ENCODE measurements around the gene TGFBRAP1. TPM values are rescaled to one million over a fixed set of nuclear protein-coding genes. Genes with fewer than 3 reads are reported as not detected.

Gene TGFBRAP1
- total RNA-seq, 4 donors from 2014 or later = 13.1 to 21.8 (median 19.4) TPM

GRCh38 chr2:105335469-105335868 is 5.9 kb upstream of the TGFBRAP1 start:
- H3K9me3 ChIP-seq = no peaks in the 10 kb centered on the region
- H3K36me3 ChIP-seq = peaks cover 0 to 10% (median 0%) of the 10 kb centered on the region in 4 donors
- in situ Hi-C loops (cut with MboI; ENCODE audit: low pct_ligation_motif_present in 1 of 4, low pct_unique_long_range_greater_than_20kb in 1 of 4, low sequenced_read_pairs in 3 of 4) (no loop called here), intact Hi-C loops (cut with DNase I; ENCODE audit: low total_unique reads) (no loop called here)
- no peak overlapping the region for H3K27ac ChIP-seq
- peaks cover 12 to 31% (median 27%) of the 10 kb centered on the region in 4 donors for H3K4me1 ChIP-seq
- WGBS, 2 donors (ENCODE audit: low coverage in 1 of 2) = 90 to 100% methylated on average over 2 of the region's 2 CpGs
- TF ChIP-seq POLR2AphosphoS5 (IDR thresholded peaks at IDR 0.05) = no peak
- TF ChIP-seq, protein P1, sequence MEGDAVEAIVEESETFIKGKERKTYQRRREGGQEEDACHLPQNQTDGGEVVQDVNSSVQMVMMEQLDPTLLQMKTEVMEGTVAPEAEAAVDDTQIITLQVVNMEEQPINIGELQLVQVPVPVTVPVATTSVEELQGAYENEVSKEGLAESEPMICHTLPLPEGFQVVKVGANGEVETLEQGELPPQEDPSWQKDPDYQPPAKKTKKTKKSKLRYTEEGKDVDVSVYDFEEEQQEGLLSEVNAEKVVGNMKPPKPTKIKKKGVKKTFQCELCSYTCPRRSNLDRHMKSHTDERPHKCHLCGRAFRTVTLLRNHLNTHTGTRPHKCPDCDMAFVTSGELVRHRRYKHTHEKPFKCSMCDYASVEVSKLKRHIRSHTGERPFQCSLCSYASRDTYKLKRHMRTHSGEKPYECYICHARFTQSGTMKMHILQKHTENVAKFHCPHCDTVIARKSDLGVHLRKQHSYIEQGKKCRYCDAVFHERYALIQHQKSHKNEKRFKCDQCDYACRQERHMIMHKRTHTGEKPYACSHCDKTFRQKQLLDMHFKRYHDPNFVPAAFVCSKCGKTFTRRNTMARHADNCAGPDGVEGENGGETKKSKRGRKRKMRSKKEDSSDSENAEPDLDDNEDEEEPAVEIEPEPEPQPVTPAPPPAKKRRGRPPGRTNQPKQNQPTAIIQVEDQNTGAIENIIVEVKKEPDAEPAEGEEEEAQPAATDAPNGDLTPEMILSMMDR (IDR thresholded peaks at IDR 0.05) = no peak
- no peak for TF ChIP-seq EP300 (IDR thresholded peaks at IDR 0.05; ENCODE audit: low read depth)
- TF ChIP-seq POLR2A (IDR thresholded peaks at IDR 0.05) = no peak
- no peaks in the 10 kb centered on the region for H3K27me3 ChIP-seq
- no peak for DNase-seq
- H3K4me3 ChIP-seq = no peak overlapping the region

DNA sequence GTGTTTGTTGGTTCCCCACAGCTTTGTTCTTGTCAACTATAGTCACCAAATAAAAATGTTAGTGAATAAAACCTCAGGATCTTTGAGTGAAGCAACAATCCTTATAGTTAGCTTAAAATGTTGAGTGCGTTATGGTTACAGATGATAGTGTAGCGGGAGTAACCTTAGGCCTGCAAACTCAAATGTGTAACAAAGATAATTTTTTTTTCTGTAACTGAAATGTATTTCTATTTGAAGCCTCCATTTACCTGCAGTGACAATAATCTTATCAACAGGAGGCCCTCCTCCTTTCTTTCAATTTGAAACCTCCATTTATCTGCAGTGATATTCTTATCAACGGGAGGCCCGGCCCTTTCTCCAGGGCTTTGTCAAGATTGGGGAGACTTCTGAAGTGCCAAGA is 4.7 kb upstream of the TGFBRAP1 start:
- in situ Hi-C loops (cut with MboI; ENCODE audit: low pct_ligation_motif_present in 1 of 4, low pct_unique_long_range_greater_than_20kb in 1 of 4, low sequenced_read_pairs in 3 of 4) = no loop called here
- 93 to 100% methylated on average over 4 of the region's 4 CpGs for WGBS, 2 donors (ENCODE audit: low coverage in 1 of 2)
- TF ChIP-seq POLR2AphosphoS5 (IDR thresholded peaks at IDR 0.05) (no peak), EP300 (IDR thresholded peaks at IDR 0.05; ENCODE audit: low read depth) (no peak), POLR2A (IDR thresholded peaks at IDR 0.05) (no peak)
- TF ChIP-seq, protein P1 (IDR thresholded peaks at IDR 0.05) = no peak

DNA sequence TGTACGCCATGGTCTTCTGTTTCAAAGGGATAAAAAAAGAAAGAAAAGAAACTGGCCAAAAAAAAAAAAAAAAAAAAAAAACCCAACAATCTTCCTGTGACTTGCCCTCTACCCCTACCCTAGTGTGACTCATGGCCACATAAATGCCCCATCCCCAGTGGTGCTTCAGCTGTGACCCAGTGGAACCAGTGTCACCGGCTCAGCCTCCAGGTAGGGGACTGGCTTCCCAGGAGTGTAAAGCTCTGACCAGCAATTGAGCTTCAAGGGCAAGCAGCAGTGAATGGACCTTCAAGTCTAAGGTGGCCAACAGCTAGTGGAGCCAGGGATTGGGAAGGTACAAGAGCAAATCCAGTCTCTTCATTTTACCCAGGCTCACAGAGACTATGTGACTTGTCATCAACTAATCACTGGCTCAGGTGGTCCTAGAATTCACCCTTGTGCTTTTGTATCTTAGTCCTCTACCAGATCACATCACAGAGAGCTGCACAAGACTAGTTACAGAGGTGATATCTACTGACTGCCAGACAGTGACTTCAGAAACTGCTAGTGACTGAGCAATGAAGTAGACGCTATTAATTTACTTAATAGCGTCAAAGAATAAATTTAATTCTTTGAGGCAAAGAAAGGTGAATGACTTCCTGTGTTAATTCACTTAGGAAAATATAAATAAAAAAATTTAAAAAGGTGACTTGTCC is 1.3 kb upstream of the TGFBRAP1 start:
- DNase-seq = no peak
- in situ Hi-C loops (cut with MboI; ENCODE audit: low pct_ligation_motif_present in 1 of 4, low pct_unique_long_range_greater_than_20kb in 1 of 4, low sequenced_read_pairs in 3 of 4) = no loop called here

More for the DNA sequence above, 4.7 kb upstream of the TGFBRAP1 start:
- no peak overlapping the region for H3K4me3 ChIP-seq
- H3K36me3 ChIP-seq = no peaks in the 10 kb centered on the region
- peaks cover 12 to 32% (median 30%) of the 10 kb centered on the region in 4 donors for H3K4me1 ChIP-seq
- H3K9me3 ChIP-seq = no peaks in the 10 kb centered on the region
- no peaks in the 10 kb centered on the region for H3K27me3 ChIP-seq
- intact Hi-C loops (cut with DNase I; ENCODE audit: low total_unique reads) = no loop called here
- H3K27ac ChIP-seq = no peak overlapping the region
- DNase-seq = no peak

GRCh38 chr2:105329197-105329554 is 359 bp downstream of the TGFBRAP1 start:
- no peak for DNase-seq
- peak overlapping the region; percentile 84 to 89 (median 86) for H3K27ac ChIP-seq
- WGBS, 2 donors (ENCODE audit: low coverage in 1 of 2) = 2% methylated on average over 8 of the region's 17 CpGs; no CpG with 5 or more reads in 1 of the 2 donors
- intact Hi-C loops (cut with DNase I; ENCODE audit: low total_unique reads) = no loop called here
- H3K4me1 ChIP-seq = peaks cover 5 to 20% (median 19%) of the 10 kb centered on the region in 4 donors
- no peaks in the 10 kb centered on the region for H3K36me3 ChIP-seq
- H3K9me3 ChIP-seq = no peaks in the 10 kb centered on the region
- in situ Hi-C loops (cut with MboI; ENCODE audit: low pct_ligation_motif_present in 1 of 4, low pct_unique_long_range_greater_than_20kb in 1 of 4, low sequenced_read_pairs in 3 of 4) = no loop called here
- peak overlapping the region; percentile 45 to 69 (median 68) for H3K4me3 ChIP-seq
- H3K27me3 ChIP-seq = no peaks in the 10 kb centered on the region
- no peak for TF ChIP-seq POLR2AphosphoS5 (IDR thresholded peaks at IDR 0.05)
- no peak for TF ChIP-seq POLR2A (IDR thresholded peaks at IDR 0.05)
- TF ChIP-seq EP300 (IDR thresholded peaks at IDR 0.05; ENCODE audit: low read depth) = no peak
- TF ChIP-seq, protein P1 (IDR thresholded peaks at IDR 0.05) = no peak

More for the DNA sequence above, 1.3 kb upstream of the TGFBRAP1 start:
- intact Hi-C loops (cut with DNase I; ENCODE audit: low total_unique reads) = no loop called here
- no peaks in the 10 kb centered on the region for H3K27me3 ChIP-seq
- no peaks in the 10 kb centered on the region for H3K9me3 ChIP-seq
- no peaks in the 10 kb centered on the region for H3K36me3 ChIP-seq
- WGBS, 2 donors (ENCODE audit: low coverage in 1 of 2) = 92 to 94% methylated on average over 4 of the region's 4 CpGs
- H3K4me1 ChIP-seq = peaks cover 5 to 20% (median 19%) of the 10 kb centered on the region in 4 donors
- H3K4me3 ChIP-seq = no peak overlapping the region
- no peak for TF ChIP-seq POLR2AphosphoS5 (IDR thresholded peaks at IDR 0.05)
- no peak for TF ChIP-seq EP300 (IDR thresholded peaks at IDR 0.05; ENCODE audit: low read depth)
- TF ChIP-seq POLR2A (IDR thresholded peaks at IDR 0.05) = no peak
- TF ChIP-seq, protein P1 (IDR thresholded peaks at IDR 0.05) = no peak
- H3K27ac ChIP-seq = peak overlapping the region in 3 of 4 donors; percentile 91 to 95 (median 93)

Data from transverse colon (tissue), 4 donors.